Thoracic aorta (tissue), 2 donors: Measurements from ENCODE around the gene M6PR. TPM values are rescaled to one million over a fixed set of nuclear protein-coding genes. Genes with fewer than 3 reads are reported as not detected.
"Not testable (repeated sequence)": the region's sequence is repeated elsewhere in the genome, so short reads cannot be mapped to it uniquely, and the experiment has no call there.

ENCODE experiments used
- ATAC-seq: fragments of 150-250 bp; one replicate; pipeline ENCODE4 v1.8.0; 2017; ENCODE audit warnings: low read depth; ENCODE audit not compliant: insufficient number of reproducible peaks, low FRiP score
- DNase-seq: peaks from one replicate; pipeline ENCODE4 v3.0.0-alpha.2; 2020; ENCODE audit warnings: low spot score
- H3K27ac ChIP-seq, 2 donors: fragments of 200-600 bp; sonication (generic); 1 replicate in 1 of 2; 2 replicates in 1 of 2; pipeline ENCODE4 v1.5.1; 2016; ENCODE audit warnings: mild to moderate bottlenecking in 2 of 2, moderate library complexity in 2 of 2
- H3K27me3 ChIP-seq: fragments of 200-600 bp; sonication (generic); replicated peaks from 2 replicates; pipeline ENCODE4 v1.6.0; 2016; ENCODE audit warnings: mild to moderate bottlenecking; ENCODE audit not compliant: insufficient read depth
- H3K36me3 ChIP-seq: fragments of 200-600 bp; sonication (generic); one replicate; pipeline ENCODE4 v1.5.1; 2016
- H3K4me1 ChIP-seq, 2 donors: fragments of 200-600 bp; sonication (generic); 1 replicate in 1 of 2; 2 replicates in 1 of 2; pipeline versions ENCODE4 v1.5.1 to v1.6.0; 2016; ENCODE audit warnings: low read depth in 2 of 2, mild to moderate bottlenecking in 1 of 2; ENCODE audit not compliant: control insufficient read depth in 1 of 2
- H3K4me3 ChIP-seq: fragments of 200-600 bp; sonication (generic); 2 replicates; pipeline ENCODE4 v1.5.1; 2016; ENCODE audit warnings: mild to moderate bottlenecking
- H3K9me3 ChIP-seq: fragments of 200-600 bp; sonication (generic); 2 replicates; pipeline ENCODE4 v1.5.1; 2016
- CTCF ChIP-seq: fragments of 200-600 bp; sonication (generic); IDR thresholded peaks from one replicate; pipeline ENCODE4 v1.5.1; 2019; ENCODE audit warnings: antibody characterized with exemption
- total RNA-seq, 2 donors: library from RNA; depleted of rRNA; stranded (reverse); fragments of >200 nt; gene quantifications; one replicate each; pipeline versions ENCODE4 v1.1.0 to v1.2.3, GENCODE V29; 2016

The M6PR gene
- total RNA-seq, 2 donors from 2014 or later: 119 to 148 TPM

GRCh38 chr12:8922544-8922943 is 26.9 kb downstream of the M6PR start:
- H3K4me3 ChIP-seq: no peak overlapping the region
- TF ChIP-seq CTCF: no peak
- no peak for ATAC-seq
- no peak for DNase-seq
- H3K9me3 ChIP-seq: no peaks in the 10 kb centered on the region
- H3K4me1 ChIP-seq: no peaks in the 10 kb centered on the region
- H3K27me3 ChIP-seq: no peaks in the 10 kb centered on the region
- peaks cover 19% of the 10 kb centered on the region for H3K36me3 ChIP-seq
- H3K27ac ChIP-seq: no peak overlapping the region

DNA sequence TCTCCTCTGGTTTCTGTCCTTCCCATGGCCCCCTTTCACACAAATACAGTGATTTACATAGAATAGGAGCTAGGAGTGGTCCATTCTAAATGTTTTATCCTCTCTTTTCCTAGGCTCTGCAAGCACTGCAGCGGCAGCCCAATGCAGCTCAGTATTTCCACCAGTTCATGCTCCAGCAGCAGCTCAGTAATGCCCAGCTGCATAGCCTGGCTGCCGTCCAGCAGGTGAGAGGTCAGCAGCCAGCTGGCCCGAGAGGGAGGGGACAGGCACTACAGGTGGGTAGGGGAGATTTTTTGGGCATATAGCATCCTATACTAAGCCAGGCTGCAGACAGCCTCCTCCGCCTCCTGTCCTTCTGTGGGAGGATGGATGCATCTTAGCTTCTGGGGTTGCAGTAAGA is 29.8 kb downstream of the M6PR start:
- not testable (repeated sequence) for H3K4me3 ChIP-seq, H3K27me3 ChIP-seq, DNase-seq, H3K9me3 ChIP-seq, H3K27ac ChIP-seq, ATAC-seq
- H3K36me3 ChIP-seq: peaks cover 19% of the 10 kb centered on the region
- peaks cover 4 to 17% of the 10 kb centered on the region in 2 donors for H3K4me1 ChIP-seq

DNA sequence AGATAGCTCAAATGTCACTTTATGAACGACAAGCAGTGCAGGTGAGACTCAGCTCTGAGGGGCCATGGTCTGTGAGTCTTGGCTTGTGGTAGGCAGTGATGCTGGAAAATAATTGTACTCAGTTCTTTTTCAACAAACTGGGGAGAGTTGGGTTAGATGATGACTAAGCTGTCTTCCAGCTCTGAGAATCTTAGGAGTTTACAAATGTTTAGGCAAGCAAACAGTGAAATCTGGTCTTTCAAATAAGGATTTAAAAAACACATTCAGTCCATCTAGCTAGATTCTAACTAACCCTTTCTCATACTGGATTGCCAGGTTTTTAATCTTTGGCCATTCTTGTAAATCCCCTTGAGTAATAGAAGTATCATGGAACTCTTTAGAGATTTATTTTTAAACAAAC is 31.7 kb downstream of the M6PR start:
- peaks cover 9 to 26% of the 10 kb centered on the region in 2 donors for H3K4me1 ChIP-seq
- no peaks in the 10 kb centered on the region for H3K27me3 ChIP-seq
- H3K27ac ChIP-seq: no peak overlapping the region
- ATAC-seq: no peak
- TF ChIP-seq CTCF: no peak
- no peak for DNase-seq
- no peak overlapping the region for H3K4me3 ChIP-seq
- peaks cover 18% of the 10 kb centered on the region for H3K36me3 ChIP-seq
- no peaks in the 10 kb centered on the region for H3K9me3 ChIP-seq

GRCh38 chr12:8917031-8917430 is 32.4 kb downstream of the M6PR start:
- H3K4me3 ChIP-seq: no peak overlapping the region
- no peaks in the 10 kb centered on the region for H3K9me3 ChIP-seq
- H3K4me1 ChIP-seq: peaks cover 9 to 30% of the 10 kb centered on the region in 2 donors
- ATAC-seq: no peak
- H3K27me3 ChIP-seq: no peaks in the 10 kb centered on the region
- H3K36me3 ChIP-seq: peaks cover 13% of the 10 kb centered on the region
- no peak overlapping the region for H3K27ac ChIP-seq
- DNase-seq: no peak
- no peak for TF ChIP-seq CTCF

GRCh38 chr12:8916154-8916553 is 33.3 kb downstream of the M6PR start:
- ATAC-seq (no peak), DNase-seq (no peak)
- H3K9me3 ChIP-seq: no peaks in the 10 kb centered on the region
- H3K4me1 ChIP-seq: peaks cover 9 to 30% of the 10 kb centered on the region in 2 donors
- no peak overlapping the region for H3K4me3 ChIP-seq
- H3K27me3 ChIP-seq: no peaks in the 10 kb centered on the region
- no peak for TF ChIP-seq CTCF
- H3K27ac ChIP-seq: no peak overlapping the region
- H3K36me3 ChIP-seq: peaks cover 7% of the 10 kb centered on the region
